KOPT-K1 (cell line): Measurements from ENCODE around the gene PRADC1.

Experiments
- H3K27ac ChIP-seq: fragments of 200-600 bp; sonication (generic); 2 replicates; pipeline ENCODE4 v1.5.1; 2016; ENCODE audit warnings: antibody characterized with exemption, mild to moderate bottlenecking, low read depth, low read length; ENCODE audit not compliant: poor library complexity, severe bottlenecking
- H3K36me3 ChIP-seq: fragments of 200-600 bp; sonication (generic); 2 replicates; pipeline ENCODE4 v1.5.1; 2017; ENCODE audit warnings: antibody characterized with exemption, mild to moderate bottlenecking, low read length, moderate library complexity; ENCODE audit not compliant: insufficient read depth
- H3K9me3 ChIP-seq: fragments of 200-600 bp; sonication (generic); 2 replicates; pipeline ENCODE4 v1.5.1; 2017; ENCODE audit warnings: antibody characterized with exemption, low read length, mild to moderate bottlenecking; ENCODE audit not compliant: insufficient read depth, poor library complexity, severe bottlenecking

PRADC1 gene

GRCh38 chr2:73233932-73234832 is 1.1 kb upstream of the PRADC1 start, which contains the start of gene CCT7:
Gene CCT7 (plus strand): TSS chr2:73234308. CDS start chr2:73234379, 71 bp downstream.
- Histone ChIP-seq H3K36me3 (peaks cover 47% of the 10 kb centered on the region), H3K9me3 (no peaks in the 10 kb centered on the region), H3K27ac (peak within 1 kb of the TSS; percentile 83)

- Histone ChIP-seq H3K27ac (peak overlapping the region; percentile 83), H3K9me3 (no peaks in the 10 kb centered on the region), H3K36me3 (peaks cover 47% of the 10 kb centered on the region)
Measured at GRCh38 chr2:73232403-73233153, 461 bp downstream of the PRADC1 start.

- peaks cover 64% of the 10 kb centered on the region for H3K36me3 ChIP-seq
- no peaks in the 10 kb centered on the region for H3K9me3 ChIP-seq
- no peak overlapping the region for H3K27ac ChIP-seq
Measured at GRCh38 chr2:73228631-73229030, 4.4 kb downstream of the PRADC1 start.

- Histone ChIP-seq H3K36me3 (peaks cover 79% of the 10 kb centered on the region), H3K9me3 (no peaks in the 10 kb centered on the region), H3K27ac (no peak overlapping the region)
Measured at GRCh38 chr2:73227086-73227485, 6.0 kb downstream of the PRADC1 start.

- H3K9me3 ChIP-seq, result no peaks in the 10 kb centered on the region
- no peak overlapping the region for H3K27ac ChIP-seq
- peaks cover 93% of the 10 kb centered on the region for H3K36me3 ChIP-seq
Measured at GRCh38 chr2:73225513-73226360, 7.3 kb downstream of the PRADC1 start.

- Histone ChIP-seq H3K9me3 (no peaks in the 10 kb centered on the region), H3K36me3 (peaks cover 98% of the 10 kb centered on the region), H3K27ac (no peak overlapping the region)
Measured at GRCh38 chr2:73223821-73224220, 9.2 kb downstream of the PRADC1 start.

GRCh38 chr2:73218298-73218697 is 14.7 kb downstream of the PRADC1 start:
- H3K27ac ChIP-seq, result no peak overlapping the region
- peaks cover 44% of the 10 kb centered on the region for H3K36me3 ChIP-seq
- H3K9me3 ChIP-seq, result no peaks in the 10 kb centered on the region

- H3K27ac ChIP-seq, result no peak overlapping the region
- peaks cover 39% of the 10 kb centered on the region for H3K36me3 ChIP-seq
- H3K9me3 ChIP-seq, result no peaks in the 10 kb centered on the region
Measured at GRCh38 chr2:73217826-73218225, 15.2 kb downstream of the PRADC1 start.

- Histone ChIP-seq H3K36me3 (peaks cover 33% of the 10 kb centered on the region), H3K27ac (no peak overlapping the region), H3K9me3 (no peaks in the 10 kb centered on the region)
Measured at GRCh38 chr2:73217160-73217559, 15.9 kb downstream of the PRADC1 start.

- Histone ChIP-seq H3K9me3 (no peaks in the 10 kb centered on the region), H3K27ac (peak overlapping the region; percentile 72), H3K36me3 (peaks cover 15% of the 10 kb centered on the region; the same call in 1 of the 2 replicates)
Measured at GRCh38 chr2:73215254-73215653, 17.8 kb downstream of the PRADC1 start.

- Histone ChIP-seq H3K27ac (peak within 1 kb of the TSS; percentile 72), H3K9me3 (no peaks in the 10 kb centered on the region), H3K36me3 (peaks cover 7% of the 10 kb centered on the region; the same call in 1 of the 2 replicates)
Measured at GRCh38 chr2:73214120-73215035, 18.7 kb downstream of the PRADC1 start, which contains the start of gene SMYD5. Gene SMYD5 (plus strand): TSS chr2:73214245. CDS start chr2:73214267, 22 bp downstream.

GRCh38 chr2:73212448-73213176 is 20.4 kb downstream of the PRADC1 start:
- Histone ChIP-seq H3K36me3 (no peaks in the 10 kb centered on the region), H3K27ac (no peak overlapping the region), H3K9me3 (no peaks in the 10 kb centered on the region)

GRCh38 chr2:73212098-73212447 is 21.0 kb downstream of the PRADC1 start:
- Histone ChIP-seq H3K9me3 (no peaks in the 10 kb centered on the region), H3K27ac (no peak overlapping the region), H3K36me3 (no peaks in the 10 kb centered on the region)
